SK-N-SH treated with all-trans-retinoic acid at 6 μM for 48 hours (cell line): ENCODE results near the gene LCLAT1.

Experiments
- ARNTL ChIP-seq: fragments of 450-650 bp; formaldehyde crosslinking; IDR thresholded peaks from 2 replicates; pipeline ENCODE4 v1.5.0; 2020; ENCODE audit warnings: low read depth, mild to moderate bottlenecking, moderate library complexity, borderline replicate concordance
- CSDC2 ChIP-seq: fragments of 250-450 bp; sonication (Bioruptor Pico); IDR thresholded peaks from 2 replicates; pipeline ENCODE4 v1.5.0; 2020; ENCODE audit warnings: mild to moderate bottlenecking, moderate library complexity
- RARB ChIP-seq: fragments of 250-450 bp; sonication (Bioruptor Pico); IDR thresholded peaks from 2 replicates; pipeline ENCODE4 v1.8.0; 2021; ENCODE audit warnings: mild to moderate bottlenecking, moderate library complexity
- TCF4 ChIP-seq: fragments of 250-450 bp; sonication (Bioruptor Pico); IDR thresholded peaks from 2 replicates; pipeline ENCODE4 v1.8.0; 2021; ENCODE audit warnings: mild to moderate bottlenecking, moderate library complexity, borderline replicate concordance
- TOX ChIP-seq: fragments of 250-450 bp; sonication (Bioruptor Pico); IDR thresholded peaks from 2 replicates; pipeline ENCODE4 v1.8.0; 2021; ENCODE audit warnings: mild to moderate bottlenecking, moderate library complexity, borderline replicate concordance
- ZFP3 ChIP-seq: fragments of 250-450 bp; sonication (Bioruptor Pico); IDR thresholded peaks from 2 replicates; pipeline ENCODE4 v1.5.0; 2020; ENCODE audit warnings: mild to moderate bottlenecking, moderate library complexity
- TF ChIP-seq, protein P1 (sequence below): fragments of 250-450 bp; sonication (Bioruptor Pico); IDR thresholded peaks from 2 replicates; pipeline ENCODE4 v1.5.1; 2021; ENCODE audit warnings: mild to moderate bottlenecking, moderate library complexity
- TF ChIP-seq, protein P2 (sequence below): fragments of 250-450 bp; sonication (Bioruptor Pico); IDR thresholded peaks from 2 replicates; pipeline ENCODE4 v1.5.0; 2020; ENCODE audit warnings: mild to moderate bottlenecking, moderate library complexity
- TF ChIP-seq, protein P3 (sequence below): fragments of 250-450 bp; sonication (Bioruptor Pico); IDR thresholded peaks from 2 replicates; pipeline ENCODE4 v1.8.0; 2020; ENCODE audit warnings: mild to moderate bottlenecking, moderate library complexity, borderline replicate concordance
- TF ChIP-seq, protein P4 (sequence below): fragments of 250-450 bp; sonication (Bioruptor Pico); IDR thresholded peaks from 2 replicates; pipeline ENCODE4 v1.5.1; 2020; ENCODE audit warnings: low read depth, mild to moderate bottlenecking, moderate library complexity

DNA sequence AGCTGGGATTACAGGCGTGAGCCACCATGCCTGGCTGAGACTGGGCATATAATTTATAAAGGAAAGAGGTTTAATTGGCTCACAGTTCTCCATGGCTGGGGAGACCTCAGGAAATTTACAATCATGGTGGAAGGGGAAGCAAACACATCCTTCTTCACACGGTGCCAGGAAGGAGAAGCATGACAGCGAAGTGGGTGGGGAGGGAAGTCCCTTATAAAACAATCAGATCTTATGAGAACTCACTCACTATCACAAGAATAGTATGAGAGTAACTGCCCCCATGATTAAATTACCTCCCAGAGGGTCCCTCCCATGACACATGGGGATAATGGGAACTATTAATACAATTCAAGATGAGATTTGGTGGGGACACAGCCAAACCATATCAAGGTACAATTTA, 7.8 kb upstream of the LCLAT1 start:
- TF ChIP-seq, protein P1, sequence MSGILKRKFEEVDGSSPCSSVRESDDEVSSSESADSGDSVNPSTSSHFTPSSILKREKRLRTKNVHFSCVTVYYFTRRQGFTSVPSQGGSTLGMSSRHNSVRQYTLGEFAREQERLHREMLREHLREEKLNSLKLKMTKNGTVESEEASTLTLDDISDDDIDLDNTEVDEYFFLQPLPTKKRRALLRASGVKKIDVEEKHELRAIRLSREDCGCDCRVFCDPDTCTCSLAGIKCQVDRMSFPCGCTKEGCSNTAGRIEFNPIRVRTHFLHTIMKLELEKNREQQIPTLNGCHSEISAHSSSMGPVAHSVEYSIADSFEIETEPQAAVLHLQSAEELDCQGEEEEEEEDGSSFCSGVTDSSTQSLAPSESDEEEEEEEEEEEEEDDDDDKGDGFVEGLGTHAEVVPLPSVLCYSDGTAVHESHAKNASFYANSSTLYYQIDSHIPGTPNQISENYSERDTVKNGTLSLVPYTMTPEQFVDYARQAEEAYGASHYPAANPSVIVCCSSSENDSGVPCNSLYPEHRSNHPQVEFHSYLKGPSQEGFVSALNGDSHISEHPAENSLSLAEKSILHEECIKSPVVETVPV: no peak
- TF ChIP-seq ARNTL (CRISPR knock-in tag): no peak
- TF ChIP-seq, protein P2, sequence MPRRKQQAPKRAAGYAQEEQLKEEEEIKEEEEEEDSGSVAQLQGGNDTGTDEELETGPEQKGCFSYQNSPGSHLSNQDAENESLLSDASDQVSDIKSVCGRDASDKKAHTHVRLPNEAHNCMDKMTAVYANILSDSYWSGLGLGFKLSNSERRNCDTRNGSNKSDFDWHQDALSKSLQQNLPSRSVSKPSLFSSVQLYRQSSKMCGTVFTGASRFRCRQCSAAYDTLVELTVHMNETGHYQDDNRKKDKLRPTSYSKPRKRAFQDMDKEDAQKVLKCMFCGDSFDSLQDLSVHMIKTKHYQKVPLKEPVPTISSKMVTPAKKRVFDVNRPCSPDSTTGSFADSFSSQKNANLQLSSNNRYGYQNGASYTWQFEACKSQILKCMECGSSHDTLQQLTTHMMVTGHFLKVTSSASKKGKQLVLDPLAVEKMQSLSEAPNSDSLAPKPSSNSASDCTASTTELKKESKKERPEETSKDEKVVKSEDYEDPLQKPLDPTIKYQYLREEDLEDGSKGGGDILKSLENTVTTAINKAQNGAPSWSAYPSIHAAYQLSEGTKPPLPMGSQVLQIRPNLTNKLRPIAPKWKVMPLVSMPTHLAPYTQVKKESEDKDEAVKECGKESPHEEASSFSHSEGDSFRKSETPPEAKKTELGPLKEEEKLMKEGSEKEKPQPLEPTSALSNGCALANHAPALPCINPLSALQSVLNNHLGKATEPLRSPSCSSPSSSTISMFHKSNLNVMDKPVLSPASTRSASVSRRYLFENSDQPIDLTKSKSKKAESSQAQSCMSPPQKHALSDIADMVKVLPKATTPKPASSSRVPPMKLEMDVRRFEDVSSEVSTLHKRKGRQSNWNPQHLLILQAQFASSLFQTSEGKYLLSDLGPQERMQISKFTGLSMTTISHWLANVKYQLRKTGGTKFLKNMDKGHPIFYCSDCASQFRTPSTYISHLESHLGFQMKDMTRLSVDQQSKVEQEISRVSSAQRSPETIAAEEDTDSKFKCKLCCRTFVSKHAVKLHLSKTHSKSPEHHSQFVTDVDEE (CRISPR knock-in tag): no peak
- TF ChIP-seq TCF4 (CRISPR knock-in tag): no peak
- no peak for TF ChIP-seq ZFP3 (CRISPR knock-in tag)
- TF ChIP-seq, protein P3, sequence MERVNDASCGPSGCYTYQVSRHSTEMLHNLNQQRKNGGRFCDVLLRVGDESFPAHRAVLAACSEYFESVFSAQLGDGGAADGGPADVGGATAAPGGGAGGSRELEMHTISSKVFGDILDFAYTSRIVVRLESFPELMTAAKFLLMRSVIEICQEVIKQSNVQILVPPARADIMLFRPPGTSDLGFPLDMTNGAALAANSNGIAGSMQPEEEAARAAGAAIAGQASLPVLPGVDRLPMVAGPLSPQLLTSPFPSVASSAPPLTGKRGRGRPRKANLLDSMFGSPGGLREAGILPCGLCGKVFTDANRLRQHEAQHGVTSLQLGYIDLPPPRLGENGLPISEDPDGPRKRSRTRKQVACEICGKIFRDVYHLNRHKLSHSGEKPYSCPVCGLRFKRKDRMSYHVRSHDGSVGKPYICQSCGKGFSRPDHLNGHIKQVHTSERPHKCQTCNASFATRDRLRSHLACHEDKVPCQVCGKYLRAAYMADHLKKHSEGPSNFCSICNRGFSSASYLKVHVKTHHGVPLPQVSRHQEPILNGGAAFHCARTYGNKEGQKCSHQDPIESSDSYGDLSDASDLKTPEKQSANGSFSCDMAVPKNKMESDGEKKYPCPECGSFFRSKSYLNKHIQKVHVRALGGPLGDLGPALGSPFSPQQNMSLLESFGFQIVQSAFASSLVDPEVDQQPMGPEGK (CRISPR knock-in tag): no peak
- TF ChIP-seq, protein P4, sequence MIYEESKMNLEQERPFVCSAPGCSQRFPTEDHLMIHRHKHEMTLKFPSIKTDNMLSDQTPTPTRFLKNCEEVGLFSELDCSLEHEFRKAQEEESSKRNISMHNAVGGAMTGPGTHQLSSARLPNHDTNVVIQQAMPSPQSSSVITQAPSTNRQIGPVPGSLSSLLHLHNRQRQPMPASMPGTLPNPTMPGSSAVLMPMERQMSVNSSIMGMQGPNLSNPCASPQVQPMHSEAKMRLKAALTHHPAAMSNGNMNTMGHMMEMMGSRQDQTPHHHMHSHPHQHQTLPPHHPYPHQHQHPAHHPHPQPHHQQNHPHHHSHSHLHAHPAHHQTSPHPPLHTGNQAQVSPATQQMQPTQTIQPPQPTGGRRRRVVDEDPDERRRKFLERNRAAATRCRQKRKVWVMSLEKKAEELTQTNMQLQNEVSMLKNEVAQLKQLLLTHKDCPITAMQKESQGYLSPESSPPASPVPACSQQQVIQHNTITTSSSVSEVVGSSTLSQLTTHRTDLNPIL: no peak
- TF ChIP-seq TOX (CRISPR knock-in tag): no peak
- no peak for TF ChIP-seq RARB (CRISPR knock-in tag)
- no peak for TF ChIP-seq CSDC2 (CRISPR knock-in tag)
